HepG2 (cell line): ENCODE data around the gene PRR36. TPM values are rescaled to one million over a fixed set of nuclear protein-coding genes. Genes with fewer than 3 reads are reported as not detected.
A peak's percentile ranks its signal among the peaks of the same experiment; 100 is the strongest.

Experiments used
- ATAC-seq: fragments of 200-7000 bp; cut with Tn5 transposase; 3 replicates; pipeline ENCODE4 v1.9.1; 2020; ENCODE audit warnings: mild to moderate bottlenecking, moderate library complexity
- BruUV-seq: library from RNA; stranded (reverse); fragments of 400-500 nt; replicated peaks from 2 replicates; lab custom pipeline; 2021; lab: Mats Ljungman, UMichigan
- CTCF ChIA-PET: fragments of 300-600 bp; formaldehyde crosslinking; extraction: SDS; loops from one replicate; lab custom pipeline; 2021; ENCODE audit warnings: low total read pairs, inconsistent platforms, low intra/inter-chr PET ratio; lab: Yijun Ruan, JAX
- POLR2A ChIA-PET: fragments of 350-600 bp; sonication (Branson Sonifier 250); formaldehyde crosslinking; loops from one replicate; lab custom pipeline; 2020; ENCODE audit warnings: antibody characterized with exemption, inconsistent platforms; lab: Yijun Ruan, JAX
- DNase-seq: peaks from one replicate; pipeline ENCODE4 v3.0.0-alpha.2; 2015; ENCODE audit warnings: low spot score
- FAIRE-seq: peaks from 3 replicates; lab custom pipeline; 2011; peaks lifted over from hg19 to GRCh38; lab: Jason Lieb, UNC
- H2AFZ ChIP-seq: one replicate; pipeline ENCODE4 v1.6.1; 2011; ENCODE audit warnings: low read length, inconsistent platforms
- H3K27ac ChIP-seq: fragments of 300-600 bp; 3 replicates; pipeline ENCODE4 v1.8.0; 2011; ENCODE audit warnings: mixed run types, mild to moderate bottlenecking, mixed read lengths, low read length, inconsistent platforms; ENCODE audit not compliant: insufficient read depth; ENCODE audit errors: extremely low read length
- H3K27me3 ChIP-seq, 2 experiments: fragments of 200-600 bp in 1 of 2; 2 replicates in 1 of 2; 3 replicates in 1 of 2; pipeline versions ENCODE4 v1.6.0 to v1.8.0; 2011; ENCODE audit warnings: low read length in 2 of 2, mild to moderate bottlenecking in 2 of 2, moderate library complexity in 2 of 2, inconsistent platforms in 1 of 2; ENCODE audit not compliant: insufficient read depth in 2 of 2, control insufficient read depth in 1 of 2
- H3K36me3 ChIP-seq, 2 experiments: fragments of 200-600 bp in 1 of 2; replicated peaks in 1 of 2; 2 replicates in 1 of 2; 3 replicates in 1 of 2; pipeline versions ENCODE4 v1.5.1 to v1.8.0; 2011; ENCODE audit warnings: low read length in 2 of 2, inconsistent platforms in 1 of 2; ENCODE audit not compliant: insufficient read depth in 2 of 2, control insufficient read depth in 1 of 2
- H3K4me1 ChIP-seq: 2 replicates; pipeline ENCODE4 v1.5.1; 2012; ENCODE audit warnings: low read length, inconsistent platforms; ENCODE audit not compliant: insufficient read depth
- H3K4me2 ChIP-seq: 2 replicates; pipeline ENCODE4 v1.6.0; 2011; ENCODE audit warnings: low read depth, low read length, inconsistent platforms
- H3K4me3 ChIP-seq, 3 experiments: fragments of 200-600 bp in 1 of 3; sonication (generic), shearing (Covaris generic) in 1 of 3; replicated peaks in 1 of 3; 2 replicates each; pipeline ENCODE4 v1.5.1; 2011 to 2016; ENCODE audit warnings: low read length in 3 of 3, inconsistent platforms in 2 of 3, low read depth in 2 of 3, mild to moderate bottlenecking in 2 of 3, control low read depth in 1 of 3, mixed read lengths in 1 of 3; ENCODE audit not compliant: insufficient read depth in 1 of 3
- H3K79me2 ChIP-seq: one replicate; pipeline ENCODE4 v1.6.1; 2011; ENCODE audit warnings: low read length, inconsistent platforms; ENCODE audit not compliant: insufficient read depth
- H3K9ac ChIP-seq: 2 replicates; pipeline ENCODE4 v1.6.0; 2011; ENCODE audit warnings: mild to moderate bottlenecking, low read depth, low read length, inconsistent platforms; ENCODE audit not compliant: insufficient read depth
- H3K9me3 ChIP-seq: 2 replicates; pipeline ENCODE4 v1.5.1; 2012; ENCODE audit warnings: mild to moderate bottlenecking, low read length
- H4K20me1 ChIP-seq: 2 replicates; pipeline ENCODE4 v1.6.0; 2011; ENCODE audit warnings: inconsistent platforms, mild to moderate bottlenecking, low read length, moderate library complexity; ENCODE audit not compliant: insufficient read depth
- AGO2 ChIP-seq: fragments of 200-400 bp; formaldehyde crosslinking; optimal IDR thresholded peaks from 2 replicates; pipeline ENCODE3; 2017; ENCODE audit warnings: mild to moderate bottlenecking, low read depth, low read length, moderate library complexity
- BRD4 ChIP-seq: sonication (generic); formaldehyde crosslinking; IDR thresholded peaks from 2 replicates; pipeline ENCODE4 v1.4.0; 2020; ENCODE audit warnings: missing genetic modification reagents
- FOXA1 ChIP-seq, 2 experiments: fragments of 450-650 bp in 1 of 2; sonication (generic) in 1 of 2; formaldehyde crosslinking in 1 of 2; IDR thresholded peaks; 2 replicates each; pipeline versions ENCODE4 v1.4.0 to v1.6.1; 2016 to 2020; ENCODE audit warnings: missing genetic modification reagents in 1 of 2
- HIC2 ChIP-seq: sonication (generic); formaldehyde crosslinking; IDR thresholded peaks from 2 replicates; pipeline ENCODE4 v1.9.0; 2022; ENCODE audit warnings: low read depth, missing genetic modification reagents
- KAT7 ChIP-seq: IDR thresholded peaks from 2 replicates; pipeline ENCODE4 v1.6.1; 2018; ENCODE audit warnings: borderline replicate concordance, missing compliant biosample characterization
- RBFOX2 ChIP-seq: fragments of 200-400 bp; formaldehyde crosslinking; IDR thresholded peaks from 2 replicates; pipeline ENCODE4 v1.6.1; 2017; ENCODE audit warnings: low read depth, mild to moderate bottlenecking, low read length
- ZNF34 ChIP-seq: sonication (generic); formaldehyde crosslinking; IDR thresholded peaks from 2 replicates; pipeline ENCODE4 v1.4.0; 2020; ENCODE audit warnings: mild to moderate bottlenecking, missing genetic modification reagents, borderline replicate concordance
- ZZZ3 ChIP-seq: sonication (generic); formaldehyde crosslinking; IDR thresholded peaks from 2 replicates; pipeline ENCODE4 v1.4.0; 2020; ENCODE audit warnings: missing genetic modification reagents, mild to moderate bottlenecking, borderline replicate concordance
- WGBS: methylation state at CpG from one replicate; pipeline ENCODE4 v1.1.6; 2017; ENCODE audit warnings: low lambda C conversion rate; 5-methylcytosine and 5-hydroxymethylcytosine counted together
- in situ Hi-C: cut with HindIII; loops from 2 replicates; pipeline ENCODE4 v1.10.0; 2017; ENCODE audit warnings: low pct_unique_long_range_greater_than_20kb; ENCODE audit not compliant: extremely low pct_ligation_motif_present
- intact Hi-C: fragments of 100-400 bp; cut with micrococcal nuclease; formaldehyde crosslinking; loops from one replicate; pipeline ENCODE4 v1.10.0; 2022; ENCODE audit not compliant: unreplicated experiment
- polyA plus RNA-seq, 8 experiments: library from polyadenylated mRNA; depleted of rRNA in 3 of 8; stranded (reverse) in 7 of 8; unstranded in 1 of 8; fragments of >200 nt; fragmentation: Illumina TruSeq in 4 of 8; extraction: Trizol in 4 of 8; gene quantifications; 2 replicates each; pipeline versions ENCODE4 v1.2.1 to v1.2.3, GENCODE V29; 2011 to 2016; ENCODE audit warnings: low read depth in 4 of 8, missing spikeins in 1 of 8, mixed read lengths in 1 of 8; ENCODE audit not compliant: insufficient read depth in 1 of 8
- total RNA-seq, 5 experiments: library from RNA; depleted of rRNA; stranded (reverse); fragments of >200 nt; fragmentation: Illumina TruSeq; extraction: Trizol; gene quantifications; 2 replicates each; pipeline ENCODE4 v1.2.3, GENCODE V29; 2016; ENCODE audit warnings: low read depth in 1 of 5

Gene PRR36
- total and polyA plus RNA-seq, 2 of the 13 experiments (the other 11 are each of a cell fraction or from before 2014, with no cell fraction given), result 0.07 to 0.17 TPM

GRCh38 chr19:7911508-7912143, 37.4 kb upstream of the PRR36 start:
- ChIA-PET POLR2A (interaction anchor here (1.9 to 2.6 kb wide), 2 partner anchors 8 to 9 kb away, joined by 6 to 8 read pairs; partner anchors contain the start of genes MAP2K7 and SNAPC2), CTCF (no interaction called here)
- Histone ChIP-seq H3K27ac (no peak overlapping the region), H3K4me2 (no peak overlapping the region), H3K27me3 (no peaks in the 10 kb centered on the region), H3K79me2 (peaks cover 2% of the 10 kb centered on the region), H3K9me3 (no peaks in the 10 kb centered on the region), H4K20me1 (peaks cover 3% of the 10 kb centered on the region; the same call in 1 of the 2 replicates), H3K4me1 (peaks cover 11% of the 10 kb centered on the region), H3K9ac (no peak overlapping the region), H2AFZ (no peak overlapping the region), H3K36me3 (peaks cover 4 to 20% of the 10 kb centered on the region in 2 experiments; a peak in 3 of 5 replicates), H3K4me3 (no peak overlapping the region)
- no TSS peak for BruUV-seq
- TF ChIP-seq AGO2, result peak; percentile 61
- no peak for TF ChIP-seq KAT7
- no peak for FAIRE-seq
- no peak for ATAC-seq
- 96% methylated on average over 7 of the region's 18 CpGs for WGBS
- in situ Hi-C loops (no loop called here), intact Hi-C loops (no loop called here)
- no peak for DNase-seq

- intact Hi-C loops, result no loop called here
- BruUV-seq, result no TSS peak
- no peak for ATAC-seq
- WGBS, result 98% methylated on average over 28 of the region's 54 CpGs
- no peak overlapping the region for H3K4me3 ChIP-seq
- no peak overlapping the region for H3K27ac ChIP-seq
- POLR2A ChIA-PET, result interaction anchor here (1.0 to 2.6 kb wide), 2 partner anchors 8 to 10 kb away, joined by 3 to 8 read pairs; partner anchors contain the start of gene SNAPC2
- no peak overlapping the region for H3K4me2 ChIP-seq
- no peaks in the 10 kb centered on the region for H3K9me3 ChIP-seq
- TF ChIP-seq BRD4 (CRISPR knock-in tag) (no peak), FOXA1 (IDR thresholded peaks at IDR 0.05) (no peak), FOXA1 (CRISPR knock-in tag; IDR thresholded peaks at IDR 0.05) (no peak), HIC2 (CRISPR knock-in tag) (no peak), RBFOX2 (peak; percentile 18; the same call in 1 of the 2 replicates), ZZZ3 (CRISPR knock-in tag) (no peak), ZNF34 (no peak)
- no peaks in the 10 kb centered on the region for H3K27me3 ChIP-seq
- peaks cover 15% of the 10 kb centered on the region for H3K4me1 ChIP-seq
- H3K9ac ChIP-seq, result no peak overlapping the region
- CTCF ChIA-PET, result no interaction called here
- peaks cover 3% of the 10 kb centered on the region; the same call in 1 of the 2 replicates for H4K20me1 ChIP-seq
- in situ Hi-C loops, result no loop called here
- FAIRE-seq, result no peak
- DNase-seq, result no peak
- peaks cover 4 to 25% of the 10 kb centered on the region in 2 experiments; a peak in 4 of 5 replicates for H3K36me3 ChIP-seq
- H2AFZ ChIP-seq, result no peak overlapping the region
- peaks cover 8% of the 10 kb centered on the region for H3K79me2 ChIP-seq
Observed at GRCh38 chr19:7910321-7911161, 36.4 kb upstream of the PRR36 start.
